Activated naive CD4-positive, alpha-beta T cell (primary cell): ENCODE data around the gene PRR33.
A peak's percentile ranks its signal among the peaks of the same experiment; 100 is the strongest.
"Not testable (repeated sequence)": the region's sequence is repeated elsewhere in the genome, so short reads cannot be mapped to it uniquely, and the experiment has no call there.

Experiments
- DNase-seq, 4 experiments: peaks; one replicate each; lab custom pipeline; 2025; lab: John Stamatoyannopoulos, UW

Gene PRR33

GRCh38 chr11:1889224-1889930 lies 2.3 kb downstream of the PRR33 start:
- peak in 2 of 4 experiments; percentile 67 to 75 for DNase-seq

- DNase-seq: no peak
These were observed 2.9 kb downstream of the PRR33 start for GRCh38 chr11:1888811-1889210.

GRCh38 chr11:1888347-1888753 lies 3.3 kb downstream of the PRR33 start:
- no peak for DNase-seq

GRCh38 chr11:1887451-1888346 lies 4.0 kb downstream of the PRR33 start:
- DNase-seq: no peak

- not testable (repeated sequence) for DNase-seq
These were observed 5.1 kb downstream of the PRR33 start for GRCh38 chr11:1886551-1886950.

GRCh38 chr11:1884303-1884700 lies 7.4 kb downstream of the PRR33 start:
- no peak for DNase-seq

- no peak for DNase-seq
These were observed 8.1 kb downstream of the PRR33 start for GRCh38 chr11:1883346-1884302.

GRCh38 chr11:1882265-1883238 lies 9.1 kb downstream of the PRR33 start:
- DNase-seq: peak; percentile 63 to 75 (median 70)

- DNase-seq: no peak
These were observed 10.0 kb downstream of the PRR33 start for GRCh38 chr11:1881442-1882264.

GRCh38 chr11:1880746-1881441 lies 10.8 kb downstream of the PRR33 start:
- no peak for DNase-seq

- DNase-seq: no peak
These were observed 11.6 kb downstream of the PRR33 start for GRCh38 chr11:1879941-1880720.

- no peak for DNase-seq
These were observed 12.3 kb downstream of the PRR33 start for GRCh38 chr11:1879342-1879940.

- no peak for DNase-seq
These were observed 13.3 kb downstream of the PRR33 start for GRCh38 chr11:1878137-1879031.

GRCh38 chr11:1877211-1878136 lies 14.2 kb downstream of the PRR33 start:
- no peak for DNase-seq

- no peak for DNase-seq
These were observed 15.2 kb downstream of the PRR33 start for GRCh38 chr11:1876361-1877063.
